Osteocyte (in vitro differentiated cells): ENCODE measurements around the gene TSPAN15. TPM values are rescaled to one million over a fixed set of nuclear protein-coding genes. Genes with fewer than 3 reads are reported as not detected.
A peak's percentile ranks its signal among the peaks of the same experiment; 100 is the strongest.

ENCODE experiments used
- DNase-seq: peaks from one replicate; pipeline ENCODE4 v3.0.0; 2021; ENCODE audit warnings: mixed read lengths; ENCODE audit not compliant: unreplicated experiment; ENCODE audit errors: extremely low spot score
- H3K27ac Mint-ChIP-seq: one replicate; pipeline ENCODE4 v1.8.0; 2021; ENCODE audit warnings: mild to moderate bottlenecking, mixed read lengths; ENCODE audit not compliant: unreplicated experiment
- H3K27me3 Mint-ChIP-seq: one replicate; pipeline ENCODE4 v1.8.0; 2021; ENCODE audit warnings: mixed read lengths; ENCODE audit not compliant: unreplicated experiment
- H3K36me3 Mint-ChIP-seq: one replicate; pipeline ENCODE4 v1.8.0; 2021; ENCODE audit warnings: mixed read lengths; ENCODE audit not compliant: unreplicated experiment
- H3K4me1 Mint-ChIP-seq: one replicate; pipeline ENCODE4 v1.8.0; 2021; ENCODE audit warnings: mixed read lengths; ENCODE audit not compliant: unreplicated experiment
- H3K4me3 Mint-ChIP-seq: one replicate; pipeline ENCODE4 v1.8.0; 2021; ENCODE audit warnings: mild to moderate bottlenecking, moderate library complexity, mixed read lengths; ENCODE audit not compliant: unreplicated experiment
- H3K9me3 Mint-ChIP-seq: one replicate; pipeline ENCODE4 v1.8.0; 2021; ENCODE audit warnings: mixed read lengths; ENCODE audit not compliant: unreplicated experiment
- CTCF ChIP-seq: fragments of 200-600 bp; sonication (generic); IDR thresholded peaks from 2 replicates; pipeline ENCODE4 v1.5.0; 2021; ENCODE audit warnings: antibody characterized with exemption, mild to moderate bottlenecking, moderate library complexity
- total RNA-seq: library from RNA; stranded (reverse); gene quantifications from 2 replicates; pipeline ENCODE4 v1.2.1, GENCODE V29; 2021

The TSPAN15 gene
- total RNA-seq, 1 donor from 2014 or later: 0.94 TPM

DNA sequence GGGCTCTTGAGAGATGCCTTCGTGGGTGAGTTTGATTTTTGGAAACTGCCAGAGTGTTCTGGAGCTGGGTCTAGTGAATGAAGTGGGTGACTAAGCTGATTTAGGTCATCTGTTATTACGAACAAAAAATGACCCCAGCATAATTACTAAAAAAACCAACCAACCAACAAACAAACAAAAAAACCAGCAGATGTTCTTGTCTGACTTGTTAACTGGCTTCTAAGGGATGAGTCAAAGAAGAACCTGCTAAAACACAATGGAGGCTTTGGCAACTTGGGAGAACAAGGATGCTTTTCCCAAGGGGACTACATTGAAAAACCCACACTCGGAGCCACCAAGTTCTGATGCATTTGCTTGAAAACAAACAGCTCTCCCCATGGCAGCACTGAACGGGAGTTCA, 46.0 kb upstream of the TSPAN15 start:
- H3K27ac Mint-ChIP-seq: no peak overlapping the region
- H3K4me3 Mint-ChIP-seq: no peak overlapping the region
- no peaks in the 10 kb centered on the region for H3K27me3 Mint-ChIP-seq
- TF ChIP-seq CTCF: no peak
- DNase-seq: no peak
- peaks cover 25% of the 10 kb centered on the region for H3K36me3 Mint-ChIP-seq
- H3K9me3 Mint-ChIP-seq: no peaks in the 10 kb centered on the region
- peaks cover 24% of the 10 kb centered on the region for H3K4me1 Mint-ChIP-seq

DNA sequence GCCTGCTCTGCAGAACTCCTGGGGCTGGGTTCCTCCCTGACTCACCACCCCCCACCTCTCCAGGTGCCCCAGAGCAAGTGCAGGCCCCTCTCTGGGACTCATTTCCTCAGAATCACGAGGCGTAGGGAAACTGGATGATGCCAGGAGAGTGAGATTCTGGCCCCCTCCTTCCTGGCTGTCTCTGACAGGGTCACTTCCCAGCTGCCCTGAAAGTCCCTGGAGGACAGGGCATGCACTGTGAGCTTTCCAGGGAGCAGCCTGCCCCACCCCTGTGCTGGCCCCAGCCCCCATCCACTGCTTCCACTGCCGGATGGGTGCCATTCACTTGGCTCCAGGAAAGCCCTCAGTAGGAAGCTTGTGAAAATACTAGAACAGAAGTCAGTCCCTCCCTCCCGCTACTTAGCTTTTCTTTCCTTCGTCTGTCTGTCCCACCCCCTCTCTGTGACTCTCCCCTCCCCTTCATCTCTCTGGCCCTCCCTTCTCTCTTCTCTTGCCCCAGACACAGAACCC, 44.9 kb upstream of the TSPAN15 start:
- no peak for DNase-seq
- H3K4me3 Mint-ChIP-seq: no peak overlapping the region
- no peaks in the 10 kb centered on the region for H3K27me3 Mint-ChIP-seq
- peak overlapping the region; percentile 72 for H3K27ac Mint-ChIP-seq
- no peaks in the 10 kb centered on the region for H3K9me3 Mint-ChIP-seq
- H3K4me1 Mint-ChIP-seq: peaks cover 24% of the 10 kb centered on the region
- peaks cover 18% of the 10 kb centered on the region for H3K36me3 Mint-ChIP-seq
- TF ChIP-seq CTCF: no peak

GRCh38 chr10:69406816-69407580, 44.3 kb upstream of the TSPAN15 start:
- no peak for DNase-seq
- H3K4me3 Mint-ChIP-seq: no peak overlapping the region
- H3K9me3 Mint-ChIP-seq: no peaks in the 10 kb centered on the region
- peaks cover 13% of the 10 kb centered on the region for H3K36me3 Mint-ChIP-seq
- H3K4me1 Mint-ChIP-seq: peaks cover 24% of the 10 kb centered on the region
- TF ChIP-seq CTCF: no peak
- no peaks in the 10 kb centered on the region for H3K27me3 Mint-ChIP-seq
- peak overlapping the region; percentile 72 for H3K27ac Mint-ChIP-seq

DNA sequence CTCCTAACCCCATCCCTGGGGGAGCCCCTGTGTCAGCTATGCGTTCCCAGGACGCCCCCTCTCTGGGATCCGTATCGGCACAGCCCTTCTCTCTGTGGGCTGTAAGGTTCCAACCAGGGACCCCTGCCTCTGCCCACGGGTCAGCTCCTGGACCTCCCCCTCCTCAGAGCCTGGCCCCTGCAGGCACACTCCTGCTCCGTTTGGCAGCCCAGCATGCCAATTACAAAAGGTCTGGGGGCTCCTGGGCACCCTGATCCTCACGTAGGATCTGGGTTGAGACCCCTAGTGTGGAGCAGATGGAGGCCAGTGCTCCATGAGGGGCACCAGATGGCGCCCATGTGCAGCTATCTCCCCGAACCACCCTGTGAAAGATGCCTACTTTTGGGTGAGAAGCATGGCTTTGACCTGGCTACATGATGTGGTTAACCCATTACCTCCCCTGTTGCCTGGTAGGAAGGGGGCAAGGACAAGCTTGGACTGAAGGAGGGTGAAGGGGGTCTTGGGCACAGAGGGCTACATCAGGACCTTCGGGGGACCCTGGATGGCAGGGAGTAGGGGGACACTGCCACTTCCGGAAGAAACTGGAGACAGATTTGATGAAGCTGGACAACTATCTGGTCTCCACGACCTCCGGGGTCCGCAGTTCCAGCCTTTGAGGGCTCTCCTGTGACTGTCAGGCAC, 43.5 kb upstream of the TSPAN15 start:
- peaks cover 24% of the 10 kb centered on the region for H3K4me1 Mint-ChIP-seq

More for the DNA sequence above, 43.5 kb upstream of the TSPAN15 start:
- Mint-ChIP-seq H3K27ac (no peak overlapping the region), H3K27me3 (no peaks in the 10 kb centered on the region), H3K36me3 (peaks cover 6% of the 10 kb centered on the region), H3K9me3 (no peaks in the 10 kb centered on the region), H3K4me3 (no peak overlapping the region)
- TF ChIP-seq CTCF: peak; percentile 45
- no peak for DNase-seq
